PFSK-1 (cell line): ENCODE results near the gene WFIKKN1.

Experiments
- FOXP2 ChIP-seq: optimal IDR thresholded peaks from 2 replicates; pipeline ENCODE3; 2011; ENCODE audit warnings: borderline replicate concordance, control low read depth, inconsistent platforms; ENCODE audit not compliant: insufficient read depth; ENCODE audit errors: extremely low read length, extremely low read depth
- POLR2AphosphoS5 ChIP-seq: IDR thresholded peaks from 2 replicates; pipeline ENCODE4 v1.6.1; 2012; ENCODE audit warnings: low read depth, mild to moderate bottlenecking, control low read depth, low read length, moderate library complexity
- REST ChIP-seq, 2 experiments: IDR thresholded peaks; 2 replicates each; pipeline versions ENCODE4 v1.6.1 to v1.8.0; 2011 to 2012; ENCODE audit warnings: low read depth in 2 of 2, low read length in 2 of 2, control low read depth in 1 of 2, inconsistent platforms in 1 of 2, mild to moderate bottlenecking in 1 of 2, moderate library complexity in 1 of 2; ENCODE audit not compliant: insufficient read depth in 1 of 2
- SIN3A ChIP-seq: IDR thresholded peaks from 2 replicates; pipeline ENCODE4 v1.6.1; 2012; ENCODE audit warnings: mild to moderate bottlenecking, low read length, moderate library complexity, borderline replicate concordance; ENCODE audit not compliant: insufficient read depth
- TAF1 ChIP-seq: IDR thresholded peaks from 2 replicates; pipeline ENCODE4 v1.6.1; 2012; ENCODE audit warnings: low read length, control low read depth, borderline replicate concordance; ENCODE audit not compliant: insufficient read depth

- TF ChIP-seq TAF1 (no peak), REST (IDR thresholded peaks at IDR 0.05; ENCODE audit: insufficient read depth in 1 of 2, low read depth in 2 of 2, low read length in 2 of 2) (no peak), FOXP2 (no peak), POLR2AphosphoS5 (no peak), SIN3A (no peak)
Observed at GRCh38 chr16:622920-623280, 7.9 kb upstream of the WFIKKN1 start.
